Astrocyte (in vitro differentiated cells and primary cell): ENCODE data around the gene METAP1.

ENCODE experiments used
- CTCF ChIP-seq: IDR thresholded peaks from 2 replicates; pipeline ENCODE4 v1.5.1; 2011; ENCODE audit warnings: low read depth, mild to moderate bottlenecking, inconsistent platforms, low read length, moderate library complexity; ENCODE audit not compliant: insufficient read depth
- EZH2 ChIP-seq: IDR thresholded peaks from 2 replicates; pipeline ENCODE4 v1.6.1; 2012; ENCODE audit warnings: mild to moderate bottlenecking, low read length, inconsistent platforms; ENCODE audit not compliant: insufficient read depth

GRCh38 chr4:98959411-98959810 lies 36.1 kb upstream of the METAP1 start:
- TF ChIP-seq CTCF (no peak), EZH2 (no peak)
